NCI-H2107 (cell line): ENCODE data around the gene IDH3B.

ENCODE experiments used
- DNase-seq: peaks from one replicate; lab custom pipeline; 2025; lab: John Stamatoyannopoulos, UW

Gene IDH3B

GRCh38 chr20:2657241-2657640 is 6.8 kb downstream of the IDH3B start:
- no peak for DNase-seq

GRCh38 chr20:2656471-2657117 is 7.4 kb downstream of the IDH3B start:
- no peak for DNase-seq

- no peak for DNase-seq
Observed at GRCh38 chr20:2655331-2656116, 8.5 kb downstream of the IDH3B start.

- no peak for DNase-seq
Observed at GRCh38 chr20:2654831-2655230, 9.2 kb downstream of the IDH3B start.

GRCh38 chr20:2654384-2654822 is 9.6 kb downstream of the IDH3B start:
- DNase-seq, result no peak

- DNase-seq, result no peak
Observed at GRCh38 chr20:2653556-2654383, 10.2 kb downstream of the IDH3B start.

- no peak for DNase-seq
Observed at GRCh38 chr20:2652724-2653555, 11.1 kb downstream of the IDH3B start.

GRCh38 chr20:2651772-2652723 is 12.0 kb downstream of the IDH3B start, which contains the start of gene NOP56:
TSS of gene NOP56 (plus strand) at chr20:2652632. CDS start at chr20:2652661, 29 bp downstream.
- DNase-seq, result peak; percentile 57

GRCh38 chr20:2643708-2644107 is 20.3 kb downstream of the IDH3B start:
- DNase-seq, result no peak

GRCh38 chr20:2640899-2641298 is 23.1 kb downstream of the IDH3B start:
- no peak for DNase-seq

GRCh38 chr20:2640260-2640659 is 23.8 kb downstream of the IDH3B start:
- DNase-seq, result no peak

- no peak for DNase-seq
Observed at GRCh38 chr20:2637246-2637645, 26.8 kb downstream of the IDH3B start.

GRCh38 chr20:2633381-2633780 is 30.6 kb downstream of the IDH3B start:
- no peak for DNase-seq

GRCh38 chr20:2631228-2631627 is 32.8 kb downstream of the IDH3B start:
- DNase-seq, result no peak

- DNase-seq, result no peak
Observed at GRCh38 chr20:2626853-2627541, 37.0 kb downstream of the IDH3B start.

GRCh38 chr20:2625062-2625461 is 39.0 kb downstream of the IDH3B start:
- no peak for DNase-seq

GRCh38 chr20:2624190-2624589 is 39.8 kb downstream of the IDH3B start:
- DNase-seq, result no peak

GRCh38 chr20:2619961-2620595 is 43.9 kb downstream of the IDH3B start:
- DNase-seq, result no peak

GRCh38 chr20:2619337-2619736 is 44.7 kb downstream of the IDH3B start:
- no peak for DNase-seq
